ENCODE data around the gene RNF151. TPM values are rescaled to one million over a fixed set of nuclear protein-coding genes. Genes with fewer than 3 reads are reported as not detected.

Gene RNF151
- total and polyA plus RNA-seq, 8 donors = 0.12 to 0.61 TPM; not detected in 6

DNA sequence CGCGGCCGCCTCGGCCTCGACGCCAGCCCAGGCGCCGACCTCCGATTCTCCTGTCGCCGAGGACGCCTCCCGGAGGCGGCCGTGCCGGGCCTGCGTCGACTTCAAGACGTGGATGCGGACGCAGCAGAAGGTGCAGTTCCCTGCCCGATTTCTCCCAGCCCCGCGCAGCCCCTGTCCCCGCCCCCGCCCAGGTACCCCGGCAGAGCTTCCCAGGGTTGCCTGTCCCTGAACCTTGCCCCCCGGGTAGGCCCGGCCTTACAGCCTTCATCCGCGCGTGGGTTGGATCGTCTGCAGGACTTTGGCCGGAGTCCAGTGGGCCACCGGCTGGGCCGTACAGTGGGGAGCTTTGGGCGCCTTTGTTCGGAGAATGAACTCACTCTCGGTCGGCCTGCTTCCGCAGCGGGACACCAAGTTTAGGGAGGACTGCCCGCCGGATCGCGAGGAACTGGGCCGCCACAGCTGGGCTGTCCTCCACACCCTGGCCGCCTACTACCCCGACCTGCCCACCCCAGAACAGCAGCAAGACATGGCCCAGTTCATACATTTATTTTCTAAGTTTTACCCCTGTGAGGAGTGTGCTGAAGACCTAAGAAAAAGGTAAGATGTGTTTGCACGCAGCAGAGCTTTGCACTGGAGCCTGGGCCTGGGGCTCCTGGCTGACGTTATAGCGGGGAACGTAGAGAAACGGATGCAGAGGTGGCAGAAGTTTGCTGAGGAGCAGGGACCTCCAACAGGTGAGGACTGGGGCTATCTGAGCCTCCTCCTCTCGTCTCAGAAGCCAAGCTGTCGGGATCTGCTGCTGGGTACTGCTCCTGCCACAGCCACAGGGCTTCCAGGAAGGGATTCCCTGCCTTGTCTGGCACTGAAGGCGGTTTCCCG, 17.9 kb downstream of the RNF151 start:
- ATAC-seq (peak in 1 of 4 donors; percentile 3), DNase-seq (peak in 3 of 6 donors; percentile 56 to 82 (median 76)), FAIRE-seq (no peak)
- H3K9me3 ChIP-seq = no peaks in the 10 kb centered on the region
- peak overlapping the region; percentile 47 to 78 (median 69) for H3K27ac ChIP-seq
- intact Hi-C loops (cut with DNase I) = no loop called here
- H3K36me3 ChIP-seq = peaks cover 0 to 3% (median 0%) of the 10 kb centered on the region in 3 donors
- H3K27me3 ChIP-seq = no peaks in the 10 kb centered on the region
- peak overlapping the region; percentile 84 to 95 (median 94) for H3K4me3 ChIP-seq
- TF ChIP-seq, protein P1, sequence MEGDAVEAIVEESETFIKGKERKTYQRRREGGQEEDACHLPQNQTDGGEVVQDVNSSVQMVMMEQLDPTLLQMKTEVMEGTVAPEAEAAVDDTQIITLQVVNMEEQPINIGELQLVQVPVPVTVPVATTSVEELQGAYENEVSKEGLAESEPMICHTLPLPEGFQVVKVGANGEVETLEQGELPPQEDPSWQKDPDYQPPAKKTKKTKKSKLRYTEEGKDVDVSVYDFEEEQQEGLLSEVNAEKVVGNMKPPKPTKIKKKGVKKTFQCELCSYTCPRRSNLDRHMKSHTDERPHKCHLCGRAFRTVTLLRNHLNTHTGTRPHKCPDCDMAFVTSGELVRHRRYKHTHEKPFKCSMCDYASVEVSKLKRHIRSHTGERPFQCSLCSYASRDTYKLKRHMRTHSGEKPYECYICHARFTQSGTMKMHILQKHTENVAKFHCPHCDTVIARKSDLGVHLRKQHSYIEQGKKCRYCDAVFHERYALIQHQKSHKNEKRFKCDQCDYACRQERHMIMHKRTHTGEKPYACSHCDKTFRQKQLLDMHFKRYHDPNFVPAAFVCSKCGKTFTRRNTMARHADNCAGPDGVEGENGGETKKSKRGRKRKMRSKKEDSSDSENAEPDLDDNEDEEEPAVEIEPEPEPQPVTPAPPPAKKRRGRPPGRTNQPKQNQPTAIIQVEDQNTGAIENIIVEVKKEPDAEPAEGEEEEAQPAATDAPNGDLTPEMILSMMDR (IDR thresholded peaks at IDR 0.05) = no peak
- peaks cover 7 to 20% (median 16%) of the 10 kb centered on the region in 3 donors for H3K4me1 ChIP-seq
- 9 to 12% methylated on average over 38 to 58 of the region's 58 CpGs for WGBS, 2 donors

DNA sequence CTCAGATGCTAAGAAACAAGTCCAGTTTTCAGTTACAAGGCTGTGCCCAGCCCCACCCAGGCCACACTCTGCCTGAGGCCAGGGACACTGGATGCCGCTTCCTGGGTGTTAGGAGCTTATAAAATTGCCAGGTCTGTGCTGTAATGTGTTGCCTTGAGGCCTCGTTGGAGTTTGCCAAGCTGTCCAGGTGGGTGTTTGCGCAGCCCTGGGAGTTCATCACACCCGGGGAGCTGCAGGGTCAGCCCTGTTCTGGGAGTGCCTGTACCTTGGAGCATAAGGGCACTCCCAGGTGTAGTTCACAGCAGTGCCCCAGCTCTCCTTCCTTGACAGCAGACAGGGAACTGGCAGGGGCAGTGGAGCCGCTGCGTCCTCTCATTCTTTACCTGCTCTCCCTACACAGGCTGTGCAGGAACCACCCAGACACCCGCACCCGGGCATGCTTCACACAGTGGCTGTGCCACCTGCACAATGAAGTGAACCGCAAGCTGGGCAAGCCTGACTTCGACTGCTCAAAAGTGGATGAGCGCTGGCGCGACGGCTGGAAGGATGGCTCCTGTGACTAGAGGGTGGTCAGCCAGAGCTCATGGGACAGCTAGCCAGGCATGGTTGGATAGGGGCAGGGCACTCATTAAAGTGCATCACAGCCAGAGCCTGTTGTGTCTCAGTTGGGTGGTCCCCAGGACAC, 19.0 kb downstream of the RNF151 start:
- no peak for ATAC-seq
- H3K27me3 ChIP-seq = peaks cover 0 to 3% (median 0%) of the 10 kb centered on the region in 4 donors
- WGBS, 2 donors = 89 to 92% methylated on average over 14 of the region's 14 CpGs

GRCh38 chr16:1987198-1987597, 20.5 kb downstream of the RNF151 start:
- TF ChIP-seq, protein P1 (IDR thresholded peaks at IDR 0.05) = no peak
- Histone ChIP-seq H3K9me3 (no peaks in the 10 kb centered on the region), H3K4me1 (peaks cover 14 to 27% (median 22%) of the 10 kb centered on the region in 3 donors), H3K4me3 (no peak overlapping the region), H3K27me3 (peaks cover 0 to 11% (median 0%) of the 10 kb centered on the region in 4 donors), H3K36me3 (peaks cover 0 to 3% (median 0%) of the 10 kb centered on the region in 3 donors), H3K27ac (no peak overlapping the region)
- 92 to 95% methylated on average over 10 of the region's 10 CpGs for WGBS, 2 donors
- intact Hi-C loops (cut with DNase I) = no loop called here
- ATAC-seq (no peak), DNase-seq (peak in 1 of 6 donors; percentile 77), FAIRE-seq (no peak)

More for the DNA sequence above, 19.0 kb downstream of the RNF151 start:
- no peak for FAIRE-seq
- H3K4me3 ChIP-seq = no peak overlapping the region
- H3K4me1 ChIP-seq = peaks cover 11 to 20% (median 16%) of the 10 kb centered on the region in 3 donors
- DNase-seq = peak in 1 of 6 donors; percentile 67
- TF ChIP-seq, protein P1 (IDR thresholded peaks at IDR 0.05) = no peak
- H3K27ac ChIP-seq = no peak overlapping the region
- intact Hi-C loops (cut with DNase I) = no loop called here
- H3K36me3 ChIP-seq = peaks cover 0 to 3% (median 0%) of the 10 kb centered on the region in 3 donors
- H3K9me3 ChIP-seq = no peaks in the 10 kb centered on the region

DNA sequence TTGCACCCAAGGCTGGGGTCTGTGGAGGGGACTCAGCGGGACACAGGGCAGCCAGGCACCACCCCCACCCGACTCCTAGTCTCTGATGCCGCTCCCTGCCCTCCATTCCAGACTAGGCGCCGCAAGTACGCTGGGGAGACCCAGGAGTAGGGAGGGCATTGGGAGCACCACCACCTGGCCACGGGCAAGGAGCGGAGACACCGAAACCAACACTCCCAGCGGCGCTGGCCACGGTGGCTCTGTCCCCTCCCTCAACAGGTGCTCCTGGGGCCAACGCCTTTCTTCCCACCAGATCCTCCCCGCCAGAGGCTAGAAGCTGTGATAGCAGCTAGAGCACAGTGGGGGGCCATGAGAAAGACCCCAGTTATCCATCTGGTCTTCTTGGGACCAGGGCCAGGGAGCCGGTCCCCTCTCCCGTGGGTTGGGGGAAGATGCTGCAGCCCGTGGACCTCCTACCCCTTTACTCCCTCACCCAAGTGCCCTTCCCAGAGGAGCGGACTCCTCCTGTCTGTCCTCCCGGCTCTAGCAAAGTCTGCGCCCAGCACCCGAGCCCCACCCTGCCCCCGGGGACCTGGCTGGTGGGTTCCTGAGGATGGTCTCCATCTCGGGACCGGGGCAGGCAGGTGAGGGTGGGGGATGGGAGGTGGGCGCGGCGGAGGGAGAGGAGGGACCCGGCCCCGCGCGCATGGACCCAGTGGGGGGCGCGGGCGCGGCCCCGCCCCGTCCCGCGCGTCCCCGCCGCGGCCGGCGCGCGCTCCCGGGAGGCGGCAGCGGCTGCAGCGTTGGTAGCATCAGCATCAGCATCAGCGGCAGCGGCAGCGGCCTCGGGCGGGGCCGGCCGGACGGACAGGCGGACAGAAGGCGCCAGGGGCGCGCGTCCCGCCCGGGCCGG, 22.8 kb downstream of the RNF151 start, which contains the start of gene SYNGR3:
Gene SYNGR3 (plus strand): TSS at position 762 of the 892 bp plus-strand sequence. CDS start 133 bp downstream, outside the sequence.
- Histone ChIP-seq H3K27ac (no peak within 1 kb of the TSS), H3K4me3 (peak within 1 kb of the TSS in 2 of 4 donors; percentile 21 to 36), H3K9me3 (no peaks in the 10 kb centered on the region), H3K27me3 (peaks cover 0 to 11% (median 0%) of the 10 kb centered on the region in 4 donors), H3K36me3 (peaks cover 0 to 3% (median 0%) of the 10 kb centered on the region in 3 donors), H3K4me1 (peaks cover 14 to 27% (median 18%) of the 10 kb centered on the region in 3 donors)
- WGBS, 2 donors = 4 to 5% methylated on average over 22 to 67 of the region's 67 CpGs
- FAIRE-seq (no peak), ATAC-seq (peak in 1 of 4 donors; percentile 36), DNase-seq (peak in 2 of 6 donors; percentile 63 to 77)
- intact Hi-C loops (cut with DNase I) = no loop called here
- TF ChIP-seq, protein P1 (IDR thresholded peaks at IDR 0.05) = no peak

All from pancreas (tissue), 10 donors.